Urinary bladder (tissue), 4 donors: Measurements from ENCODE around the gene SAMD11. TPM values are rescaled to one million over a fixed set of nuclear protein-coding genes. Genes with fewer than 3 reads are reported as not detected.

Experiments used
- DNase-seq: peaks from one replicate; pipeline ENCODE4 v3.0.0-alpha.2; 2015; ENCODE audit errors: extremely low spot score
- H3K27ac ChIP-seq: one replicate; pipeline ENCODE4 v1.5.1; 2013; ENCODE audit warnings: low read depth, mild to moderate bottlenecking, moderate library complexity
- H3K36me3 ChIP-seq: one replicate; pipeline ENCODE4 v1.6.1; 2013; ENCODE audit warnings: mild to moderate bottlenecking, moderate library complexity; ENCODE audit not compliant: insufficient read depth
- H3K4me1 ChIP-seq: one replicate; pipeline ENCODE4 v1.6.1; 2013; ENCODE audit warnings: mild to moderate bottlenecking, moderate library complexity; ENCODE audit not compliant: insufficient read depth
- H3K4me3 ChIP-seq: one replicate; pipeline ENCODE4 v1.5.1; 2013; ENCODE audit warnings: low read depth, low read length
- WGBS: extraction: QIAGEN DNeasy Blood & Tissue Kit; methylation state at CpG from one replicate; pipeline ENCODE4 v1.1.7; 2013; 5-methylcytosine and 5-hydroxymethylcytosine counted together
- polyA plus RNA-seq: library from polyadenylated mRNA; stranded (reverse); fragments of 200-250 nt; gene quantifications from one replicate; pipeline ENCODE4 v1.2.3, GENCODE V29; 2013
- total RNA-seq: library from RNA; depleted of rRNA; stranded (reverse); fragments of >200 nt; gene quantifications from one replicate; pipeline ENCODE4 v1.2.3, GENCODE V29; 2014
- donor health status: healthy with polysubstance abuse.
- donor health status: healthy.

SAMD11 gene
- total and polyA plus RNA-seq, 2 donors, result 18.1 to 23.3 TPM

DNA sequence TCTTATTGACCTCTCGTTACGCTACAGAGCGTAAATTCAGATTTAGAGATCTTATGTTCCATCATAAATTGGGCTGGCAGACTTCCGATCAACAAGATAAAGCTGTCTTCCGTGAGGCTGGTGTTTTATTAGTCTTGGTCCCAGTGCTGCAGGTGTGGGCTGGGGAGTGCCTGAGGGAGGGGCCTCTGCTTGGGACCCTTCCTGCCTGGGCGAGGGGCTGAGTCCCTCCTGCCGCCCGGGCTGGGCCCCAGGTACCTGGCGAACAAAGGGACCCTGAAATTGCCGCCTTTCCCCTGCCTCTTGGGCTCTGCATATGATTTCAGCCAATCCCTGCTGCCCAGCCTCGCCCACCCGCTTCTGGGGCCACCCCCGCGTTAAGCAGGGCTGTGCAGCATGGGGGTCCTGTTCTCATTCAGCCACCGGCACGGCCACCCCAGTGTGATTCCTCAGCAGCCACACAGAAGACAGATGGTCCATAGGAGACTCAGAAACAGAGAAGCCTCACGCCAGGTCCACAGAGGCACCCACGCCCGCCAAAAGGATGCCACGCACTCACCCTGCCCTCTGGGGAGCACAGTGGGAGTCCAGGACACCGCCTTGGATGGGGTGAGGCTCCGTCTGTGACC, 6.1 kb upstream of the SAMD11 start:
- H3K4me3 ChIP-seq, result no peak overlapping the region
- no peak overlapping the region for H3K27ac ChIP-seq
- WGBS, result 50% methylated on average over 22 of the region's 22 CpGs
- no peaks in the 10 kb centered on the region for H3K4me1 ChIP-seq
- H3K36me3 ChIP-seq, result no peaks in the 10 kb centered on the region
- no peak for DNase-seq

DNA sequence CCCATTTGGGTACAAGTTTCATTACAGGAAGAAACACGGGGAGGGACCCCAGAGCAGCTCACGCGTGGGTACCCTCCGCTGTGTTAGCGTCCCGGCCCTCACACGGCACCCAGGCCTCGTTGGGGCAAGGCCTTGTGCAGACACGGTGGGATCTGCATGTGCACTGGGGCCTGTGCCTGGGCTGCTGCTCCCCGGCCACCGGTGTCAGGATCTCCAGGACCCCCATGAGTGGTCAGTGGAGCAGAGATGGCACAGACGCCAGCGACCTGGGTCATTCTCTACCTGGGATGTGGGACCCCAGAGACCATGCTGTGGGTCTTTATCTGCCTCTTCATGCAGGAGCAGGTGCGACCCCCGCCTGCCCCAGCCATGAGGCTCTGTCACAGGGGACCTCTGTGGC, 5.4 kb upstream of the SAMD11 start:
- WGBS, result 77% methylated on average over 15 of the region's 15 CpGs
- DNase-seq, result no peak
- no peak overlapping the region for H3K27ac ChIP-seq
- H3K4me3 ChIP-seq, result no peak overlapping the region
- no peaks in the 10 kb centered on the region for H3K36me3 ChIP-seq
- no peaks in the 10 kb centered on the region for H3K4me1 ChIP-seq

DNA sequence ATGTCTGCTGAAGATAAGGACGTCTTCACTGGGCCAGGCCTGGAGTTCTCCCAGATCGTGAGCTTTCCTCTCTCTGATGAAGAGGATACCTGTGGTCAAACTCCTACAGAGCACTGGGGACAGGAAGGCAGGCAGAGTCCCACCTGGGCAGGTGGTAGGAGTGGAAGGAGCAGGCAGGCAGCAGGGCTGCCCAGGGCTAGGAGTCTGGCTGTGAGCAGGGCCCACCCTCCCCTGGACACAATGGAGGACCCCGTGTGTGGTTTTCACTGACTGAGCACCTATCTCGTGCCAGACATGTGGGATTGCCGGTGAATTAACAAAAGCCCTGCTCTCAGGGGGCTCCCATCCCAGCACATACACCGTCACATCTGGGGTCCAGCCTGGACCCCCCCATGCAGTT, 4.9 kb upstream of the SAMD11 start:
- no peak overlapping the region for H3K4me3 ChIP-seq
- WGBS, result 66% methylated on average over 6 of the region's 6 CpGs
- no peaks in the 10 kb centered on the region for H3K36me3 ChIP-seq
- no peak for DNase-seq
- H3K27ac ChIP-seq, result no peak overlapping the region
- H3K4me1 ChIP-seq, result no peaks in the 10 kb centered on the region

DNA sequence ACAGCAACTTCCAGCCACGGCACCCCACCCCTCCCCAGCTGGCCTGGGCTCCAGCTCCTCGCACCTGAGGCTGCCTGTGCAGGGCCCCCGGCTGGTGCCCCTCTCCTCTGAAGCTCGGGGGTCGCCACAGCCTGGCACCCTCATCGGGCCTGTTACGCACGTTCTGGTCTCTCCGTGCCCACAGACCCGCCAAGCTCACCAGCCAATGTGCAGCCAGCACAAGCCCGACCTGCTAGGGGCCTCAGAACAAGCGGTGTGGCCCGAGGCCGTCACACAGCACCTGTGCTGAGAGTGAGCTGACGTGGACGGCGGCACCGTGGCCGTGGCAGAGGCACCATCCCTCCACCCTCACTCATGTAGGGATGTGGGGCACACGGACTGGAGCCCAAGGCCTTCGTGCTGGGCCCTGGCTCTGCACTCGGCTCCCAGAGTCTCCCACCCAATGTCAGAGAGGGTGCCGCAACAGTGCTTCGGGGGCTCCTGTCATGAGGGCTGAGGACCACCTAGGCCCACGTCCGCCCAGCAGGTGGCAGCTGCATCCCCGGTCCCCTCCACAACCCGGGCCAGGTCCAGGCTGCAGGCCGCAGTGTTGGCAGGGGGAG, 4.4 kb upstream of the SAMD11 start:
- no peak for DNase-seq
- H3K36me3 ChIP-seq, result no peaks in the 10 kb centered on the region
- 77% methylated on average over 29 of the region's 29 CpGs for WGBS
- H3K27ac ChIP-seq, result no peak overlapping the region
- H3K4me1 ChIP-seq, result no peaks in the 10 kb centered on the region
- H3K4me3 ChIP-seq, result no peak overlapping the region

DNA sequence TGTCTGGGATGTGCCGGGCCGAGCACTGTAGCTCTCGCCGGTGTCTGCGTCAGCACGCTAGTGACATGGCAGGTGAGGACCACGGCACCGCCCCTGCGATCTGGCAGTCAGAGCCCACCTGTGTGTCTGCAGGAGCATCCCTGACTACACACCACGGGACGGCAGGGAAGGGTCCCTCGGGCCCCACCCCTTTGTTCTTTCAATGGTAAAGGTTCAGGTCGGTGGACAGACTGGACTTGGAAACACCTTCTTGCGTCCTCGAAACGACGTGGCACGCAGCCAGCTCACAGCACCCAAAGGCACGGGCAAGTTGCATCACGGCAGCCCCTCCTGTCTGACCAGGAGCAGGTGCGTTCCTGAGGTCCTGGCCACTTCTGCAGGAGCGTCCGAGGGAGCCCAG, 3.7 kb upstream of the SAMD11 start:
- Histone ChIP-seq H3K27ac (no peak overlapping the region), H3K4me3 (no peak overlapping the region), H3K4me1 (no peaks in the 10 kb centered on the region), H3K36me3 (no peaks in the 10 kb centered on the region)
- 59% methylated on average over 23 of the region's 23 CpGs for WGBS
- no peak for DNase-seq

DNA sequence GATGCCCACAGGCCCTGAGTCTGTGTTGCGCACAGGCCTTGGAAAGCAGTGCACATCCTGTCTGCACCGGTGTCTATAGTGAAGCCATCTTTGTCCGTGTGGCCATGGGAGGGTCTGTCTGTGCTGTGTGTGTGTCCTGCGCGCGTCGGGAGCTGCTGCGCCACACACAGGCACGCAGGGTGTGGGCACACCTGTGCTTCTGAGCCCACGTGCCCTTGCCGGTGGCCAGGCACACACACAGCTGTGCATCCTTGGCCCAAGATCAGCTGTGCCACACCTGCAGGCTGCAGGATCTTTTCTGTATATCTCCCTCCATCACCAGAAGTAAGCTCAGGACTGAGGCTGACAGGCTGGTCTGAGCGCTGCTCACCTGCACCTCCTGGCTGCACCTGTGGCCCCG, 3.2 kb upstream of the SAMD11 start:
- Histone ChIP-seq H3K4me3 (no peak overlapping the region), H3K4me1 (no peaks in the 10 kb centered on the region), H3K36me3 (no peaks in the 10 kb centered on the region), H3K27ac (no peak overlapping the region)
- no peak for DNase-seq
- 20% methylated on average over 13 of the region's 13 CpGs for WGBS

DNA sequence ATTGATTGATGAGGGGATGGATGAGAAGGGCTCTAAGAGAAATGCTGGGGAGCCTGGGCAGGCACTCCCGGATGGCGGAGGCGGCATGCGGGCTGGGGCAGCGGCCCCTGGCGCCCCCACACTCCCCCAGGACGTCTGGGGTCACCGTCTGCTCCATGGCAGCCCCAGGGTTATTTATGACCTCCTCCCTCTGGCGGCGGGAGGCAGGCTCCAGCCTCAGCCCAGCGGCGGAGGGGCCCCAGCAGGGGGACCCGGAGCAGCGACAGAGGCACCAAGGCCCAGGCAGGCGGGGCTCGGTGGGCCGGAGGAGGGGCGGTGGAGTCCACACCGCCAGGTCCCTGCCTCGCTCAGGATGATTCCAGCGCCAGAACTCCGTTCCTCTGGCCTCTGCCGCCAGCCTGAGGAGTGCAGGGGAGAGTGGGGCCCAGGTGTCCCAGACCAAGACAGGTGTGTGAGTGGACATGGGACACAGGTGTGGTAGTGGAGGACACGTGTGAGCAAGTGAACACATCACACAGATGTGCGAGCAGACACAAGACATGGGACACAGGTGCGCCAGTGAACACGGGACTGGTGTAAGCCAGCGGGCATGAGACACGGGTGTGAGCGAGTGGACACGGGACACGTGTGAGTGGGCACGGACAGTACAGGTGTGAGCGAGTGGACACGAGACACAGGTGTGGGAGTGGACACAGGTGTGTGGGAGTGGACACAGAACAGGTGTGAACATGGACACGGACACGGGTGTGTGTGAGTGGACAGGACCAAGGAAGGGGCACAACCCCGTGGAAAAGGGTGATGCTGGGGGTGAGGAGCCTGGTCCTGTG, 2.5 kb upstream of the SAMD11 start:
- Histone ChIP-seq H3K4me3 (no peak overlapping the region), H3K36me3 (no peaks in the 10 kb centered on the region), H3K4me1 (no peaks in the 10 kb centered on the region), H3K27ac (no peak overlapping the region)
- DNase-seq, result no peak
- WGBS, result 28% methylated on average over 38 of the region's 38 CpGs

DNA sequence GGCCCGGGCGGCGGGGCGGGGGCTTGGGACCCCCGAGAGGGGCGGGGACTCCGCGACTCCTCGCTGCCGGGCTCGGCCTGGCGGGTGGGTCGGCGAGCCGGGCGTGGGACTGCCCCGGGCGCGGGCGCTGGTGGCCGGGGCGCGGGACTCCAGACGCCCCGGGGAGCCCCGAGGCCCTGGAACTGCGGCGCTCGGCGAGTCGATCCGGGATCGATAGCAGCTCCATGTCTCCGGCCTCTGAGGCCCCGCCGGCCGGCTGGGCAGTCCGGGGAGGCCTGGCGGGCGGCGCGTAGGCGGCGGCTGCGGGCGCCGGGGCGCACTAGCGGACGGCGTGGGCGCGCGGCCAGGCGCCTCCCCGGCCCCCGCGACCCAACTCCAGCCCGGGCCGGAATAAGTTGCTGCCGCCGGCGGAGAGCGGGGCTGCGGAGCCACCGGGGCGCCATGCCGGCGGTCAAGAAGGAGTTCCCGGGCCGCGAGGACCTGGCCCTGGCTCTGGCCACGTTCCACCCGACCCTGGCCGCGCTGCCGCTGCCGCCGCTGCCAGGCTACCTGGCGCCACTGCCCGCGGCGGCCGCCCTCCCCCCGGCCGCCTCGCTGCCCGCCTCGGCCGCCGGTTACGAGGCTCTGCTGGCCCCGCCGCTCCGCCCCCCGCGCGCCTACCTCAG, 400 bp downstream of the SAMD11 start:
- WGBS, result under 1% methylated on average over 98 of the region's 98 CpGs
- DNase-seq, result no peak
- Histone ChIP-seq H3K4me1 (no peaks in the 10 kb centered on the region), H3K4me3 (peak overlapping the region; percentile 66), H3K27ac (no peak overlapping the region), H3K36me3 (no peaks in the 10 kb centered on the region)

DNA sequence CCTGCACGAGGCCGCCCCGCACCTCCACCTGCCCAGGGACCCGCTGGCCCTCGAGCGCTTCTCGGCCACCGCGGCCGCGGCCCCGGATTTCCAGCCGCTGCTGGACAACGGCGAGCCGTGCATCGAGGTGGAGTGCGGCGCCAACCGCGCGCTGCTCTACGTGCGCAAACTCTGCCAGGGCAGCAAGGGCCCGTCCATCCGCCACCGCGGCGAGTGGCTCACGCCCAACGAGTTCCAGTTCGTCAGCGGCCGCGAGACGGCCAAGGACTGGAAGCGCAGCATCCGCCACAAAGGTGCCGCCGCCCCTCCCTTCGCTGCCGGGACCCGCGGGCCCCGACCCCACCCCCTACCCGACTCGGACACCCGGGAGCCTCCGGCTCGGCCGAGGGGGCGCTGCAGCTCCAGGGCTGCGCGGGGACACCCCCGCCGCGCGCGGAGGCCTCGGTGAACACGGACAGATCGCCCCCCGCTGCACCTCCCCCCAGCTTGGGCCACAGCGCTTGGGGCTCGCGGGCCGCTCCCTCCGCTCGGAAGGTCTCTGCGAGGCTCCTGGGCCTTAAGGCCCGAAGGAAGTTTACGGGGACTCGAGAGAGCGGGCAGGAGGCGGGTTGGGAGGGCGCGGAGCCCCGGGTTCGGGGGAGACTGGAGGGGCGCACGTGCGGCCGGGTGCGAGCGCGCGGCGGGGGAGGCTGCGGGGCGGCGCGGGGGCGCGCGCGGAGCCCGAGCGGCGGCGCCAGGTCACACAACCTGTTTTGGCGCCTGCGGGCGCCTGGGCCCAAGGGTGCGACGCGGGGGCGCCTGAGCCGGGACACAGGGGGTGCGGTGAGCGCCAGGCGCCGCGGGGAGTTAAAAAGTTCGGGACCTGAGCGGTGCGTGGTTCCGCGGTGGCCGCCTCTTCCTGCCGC, 1.2 kb downstream of the SAMD11 start:
- no peak for DNase-seq
- under 1% methylated on average over 119 of the region's 120 CpGs for WGBS
- Histone ChIP-seq H3K27ac (no peak overlapping the region), H3K36me3 (no peaks in the 10 kb centered on the region), H3K4me1 (no peaks in the 10 kb centered on the region), H3K4me3 (peak overlapping the region; percentile 66)

DNA sequence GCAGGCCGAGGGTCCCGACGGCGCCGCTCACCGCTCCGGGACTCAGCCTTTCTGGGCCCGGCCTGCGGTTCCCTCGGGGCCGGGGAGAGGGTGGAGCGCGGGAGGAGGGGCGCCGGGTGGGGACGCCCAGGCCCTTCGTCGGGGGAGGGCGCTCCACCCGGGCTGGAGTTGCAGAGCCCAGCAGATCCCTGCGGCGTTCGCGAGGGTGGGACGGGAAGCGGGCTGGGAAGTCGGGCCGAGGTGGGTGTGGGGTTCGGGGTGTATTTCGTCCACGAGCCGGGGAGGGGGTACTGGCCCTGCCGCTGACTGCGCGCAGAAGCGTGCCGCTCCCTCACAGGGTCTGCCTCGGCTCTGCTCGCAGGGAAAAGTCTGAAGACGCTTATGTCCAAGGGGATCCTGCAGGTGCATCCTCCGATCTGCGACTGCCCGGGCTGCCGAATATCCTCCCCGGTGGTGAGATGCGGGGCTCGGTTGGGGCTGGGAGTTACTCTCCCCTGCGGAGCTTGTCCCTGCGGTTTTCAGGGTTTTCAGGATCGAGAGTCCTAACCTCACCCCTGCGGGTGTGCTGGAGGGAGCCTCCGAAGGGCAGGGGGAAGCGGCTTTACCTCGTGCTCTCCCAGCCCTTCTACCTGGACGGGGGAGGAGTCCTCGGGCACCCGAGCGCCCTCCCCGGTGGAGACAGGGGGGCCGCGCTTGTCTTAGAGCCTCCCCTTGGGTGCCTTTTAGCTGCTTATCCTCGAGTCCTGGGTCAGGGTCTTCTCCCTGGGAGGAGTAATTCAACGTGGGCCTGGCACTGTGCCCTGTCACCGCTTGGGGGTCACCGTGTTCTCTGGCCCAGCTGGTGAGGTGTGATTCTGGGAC, 2.1 kb downstream of the SAMD11 start:
- 13% methylated on average over 65 of the region's 65 CpGs for WGBS
- H3K27ac ChIP-seq, result no peak overlapping the region
- no peak for DNase-seq
- H3K4me3 ChIP-seq, result peak overlapping the region; percentile 66
- no peaks in the 10 kb centered on the region for H3K4me1 ChIP-seq
- no peaks in the 10 kb centered on the region for H3K36me3 ChIP-seq

DNA sequence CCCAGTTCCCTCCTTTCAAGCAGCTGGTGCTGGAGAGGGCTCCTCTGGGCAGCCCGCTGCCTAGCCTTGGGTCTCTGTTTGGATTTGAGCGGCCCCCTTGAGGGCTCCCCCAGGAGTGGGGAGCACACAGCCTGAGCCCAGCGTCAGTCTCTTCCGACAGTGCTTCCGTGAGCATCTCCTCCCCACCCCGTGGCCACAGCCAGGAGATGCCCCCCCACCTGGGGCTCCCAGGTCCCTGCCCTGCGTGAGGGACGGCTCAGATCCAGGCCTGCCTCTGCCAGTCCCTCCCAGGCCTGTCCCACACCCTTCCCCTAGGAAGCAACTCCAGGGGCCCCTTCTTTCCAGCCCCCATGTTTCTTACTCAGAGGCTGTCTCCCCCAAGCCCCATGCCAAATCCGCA, 3.5 kb downstream of the SAMD11 start:
- H3K4me1 ChIP-seq, result no peaks in the 10 kb centered on the region
- WGBS, result 74% methylated on average over 9 of the region's 9 CpGs
- no peak for DNase-seq
- no peak overlapping the region for H3K27ac ChIP-seq
- no peaks in the 10 kb centered on the region for H3K36me3 ChIP-seq
- H3K4me3 ChIP-seq, result no peak overlapping the region

DNA sequence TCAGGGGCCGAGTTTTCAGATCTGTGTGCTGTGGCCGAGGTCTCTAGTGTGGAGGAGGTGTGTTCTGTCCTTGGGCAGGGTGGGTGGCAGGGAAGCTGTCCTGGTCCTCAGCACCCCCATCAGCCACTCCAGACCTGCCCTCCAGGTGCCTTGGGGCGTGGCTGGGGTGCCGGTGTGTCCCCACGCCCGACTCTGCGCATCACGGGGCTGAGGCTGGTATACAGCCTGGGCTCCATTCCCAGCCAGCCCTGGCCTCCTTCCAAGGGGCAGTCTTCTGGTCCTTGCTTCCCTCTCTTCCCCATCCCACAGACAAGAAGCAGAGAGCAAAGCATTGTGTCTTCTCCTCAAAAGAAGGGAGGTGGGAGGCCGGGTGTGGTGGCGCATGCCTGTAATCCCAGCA, 4.0 kb downstream of the SAMD11 start:
- no peaks in the 10 kb centered on the region for H3K4me1 ChIP-seq
- no peak overlapping the region for H3K4me3 ChIP-seq
- no peak for DNase-seq
- 62% methylated on average over 10 of the region's 10 CpGs for WGBS
- no peaks in the 10 kb centered on the region for H3K36me3 ChIP-seq
- no peak overlapping the region for H3K27ac ChIP-seq
